Stomach (tissue), 9 donors: ENCODE results near the gene KLHDC1. TPM values are rescaled to one million over a fixed set of nuclear protein-coding genes. Genes with fewer than 3 reads are reported as not detected.
"Not testable (repeated sequence)": the region's sequence is repeated elsewhere in the genome, so short reads cannot be mapped to it uniquely, and the experiment has no call there.

Source experiments
- DNase-seq, 2 donors: peaks; one replicate each; pipeline versions ENCODE4 v3.0.0 to v3.0.0-alpha.2; 2013 to 2019
- H3K27ac ChIP-seq, 5 donors: fragments of 200-600 bp in 4 of 5; sonication (generic) in 4 of 5; one replicate each; pipeline ENCODE4 v1.5.1; 2013 to 2019; ENCODE audit warnings: mild to moderate bottlenecking in 1 of 5, moderate library complexity in 1 of 5
- H3K27me3 ChIP-seq, 3 donors: fragments of 200-600 bp; sonication (generic); one replicate each; pipeline ENCODE4 v1.5.1; 2017 to 2019; ENCODE audit warnings: mixed run types in 1 of 3
- H3K36me3 ChIP-seq, 4 donors: fragments of 200-600 bp; sonication (generic); 1 replicate in 3 of 4; 2 replicates in 1 of 4; pipeline ENCODE4 v1.5.1; 2016 to 2019
- H3K4me1 ChIP-seq, 4 donors: fragments of 200-600 bp; sonication (generic); one replicate each; pipeline ENCODE4 v1.5.1; 2016 to 2019
- H3K4me3 ChIP-seq, 4 donors: fragments of 200-600 bp; sonication (generic) in 3 of 4; one replicate each; pipeline ENCODE4 v1.5.1; 2016 to 2019; ENCODE audit warnings: mild to moderate bottlenecking in 1 of 4
- H3K9me3 ChIP-seq, 4 donors: fragments of 200-600 bp; sonication (generic); one replicate each; pipeline ENCODE4 v1.5.1; 2016 to 2019
- EP300 ChIP-seq: sonication (generic); formaldehyde crosslinking; IDR thresholded peaks from one replicate; pipeline ENCODE4 v1.6.1; 2017; ENCODE audit warnings: antibody characterized with exemption
- POLR2A ChIP-seq, 4 donors: fragments of 450-650 bp; IDR thresholded peaks; one replicate each; pipeline ENCODE4 v1.6.1; 2016; ENCODE audit warnings: antibody characterized with exemption in 4 of 4, control low read depth in 2 of 4, mild to moderate bottlenecking in 1 of 4, moderate library complexity in 1 of 4
- POLR2AphosphoS5 ChIP-seq, 3 donors: sonication (generic); formaldehyde crosslinking; IDR thresholded peaks; one replicate each; pipeline ENCODE4 v1.6.1; 2016; ENCODE audit warnings: antibody characterized with exemption in 3 of 3
- WGBS, 5 donors: extraction: QIAGEN DNeasy Blood & Tissue Kit in 3 of 5; methylation state at CpG; one replicate each; pipeline versions ENCODE4 v1.1.5 to v1.1.7; 2013 to 2018; 5-methylcytosine and 5-hydroxymethylcytosine counted together
- intact Hi-C: fragments of 100-400 bp; cut with DNase I; formaldehyde crosslinking; loops from one replicate; pipeline ENCODE4 v1.15.1; 2023; ENCODE audit warnings: low total_unique reads
- polyA plus RNA-seq, 3 donors: library from polyadenylated mRNA; stranded (reverse); fragments of 200-250 nt; gene quantifications; one replicate each; pipeline ENCODE4 v1.2.3, GENCODE V29; 2013
- total RNA-seq, 5 donors: library from RNA; depleted of rRNA; stranded (reverse); fragments of >200 nt; gene quantifications; one replicate each; pipeline versions ENCODE4 v1.1.0 to v1.2.3, GENCODE V29; 2014 to 2016
- TF ChIP-seq, protein P1 (sequence below), 7 experiments: fragments of 450-650 bp in 4 of 7; fragments of 200-600 bp in 3 of 7; sonication (generic) in 3 of 7; IDR thresholded peaks; one replicate each; pipeline ENCODE4 v1.5.1; 2016 to 2019; ENCODE audit warnings: antibody characterized with exemption in 7 of 7, control low read depth in 2 of 7, mild to moderate bottlenecking in 1 of 7
- donor health status: healthy with polysubstance abuse.
- donor health status: Bipolar disorder and iron deficiency.
- donor health status: healthy.

KLHDC1 gene
- total and polyA plus RNA-seq, 8 donors = 0.58 to 20.2 (median 2.2) TPM

DNA sequence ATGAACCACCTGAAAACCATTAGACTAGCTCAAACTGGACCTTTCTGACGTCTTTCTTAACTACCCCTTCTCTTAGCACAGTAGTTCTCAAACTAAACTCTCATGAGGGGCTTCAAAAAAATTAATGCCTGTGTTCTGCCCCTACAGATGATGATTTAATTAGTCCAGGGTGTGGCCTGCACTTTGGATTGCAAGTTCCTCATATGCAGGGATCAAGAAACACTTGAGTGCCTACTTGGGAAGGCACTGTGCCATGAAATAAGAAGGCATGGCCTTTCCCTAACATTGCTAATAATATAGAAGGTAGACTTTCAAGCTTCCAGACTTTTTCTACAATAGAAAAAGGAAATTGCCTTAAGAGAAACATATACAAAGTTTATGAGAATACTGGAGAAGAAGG is 52.3 kb downstream of the KLHDC1 start:
- peaks cover 0 to 90% (median 66%) of the 10 kb centered on the region in 4 donors for H3K36me3 ChIP-seq
- no peak overlapping the region for H3K4me3 ChIP-seq
- H3K4me1 ChIP-seq = no peaks in the 10 kb centered on the region
- H3K27me3 ChIP-seq = no peaks in the 10 kb centered on the region
- DNase-seq = no peak
- intact Hi-C loops = no loop called here
- no peak overlapping the region for H3K27ac ChIP-seq
- WGBS, 5 donors = 79 to 95% (median 88%) methylated on average over 1 of the region's 1 CpG
- no peak for TF ChIP-seq POLR2A (IDR thresholded peaks at IDR 0.05)
- no peak for TF ChIP-seq EP300
- TF ChIP-seq, protein P1, sequence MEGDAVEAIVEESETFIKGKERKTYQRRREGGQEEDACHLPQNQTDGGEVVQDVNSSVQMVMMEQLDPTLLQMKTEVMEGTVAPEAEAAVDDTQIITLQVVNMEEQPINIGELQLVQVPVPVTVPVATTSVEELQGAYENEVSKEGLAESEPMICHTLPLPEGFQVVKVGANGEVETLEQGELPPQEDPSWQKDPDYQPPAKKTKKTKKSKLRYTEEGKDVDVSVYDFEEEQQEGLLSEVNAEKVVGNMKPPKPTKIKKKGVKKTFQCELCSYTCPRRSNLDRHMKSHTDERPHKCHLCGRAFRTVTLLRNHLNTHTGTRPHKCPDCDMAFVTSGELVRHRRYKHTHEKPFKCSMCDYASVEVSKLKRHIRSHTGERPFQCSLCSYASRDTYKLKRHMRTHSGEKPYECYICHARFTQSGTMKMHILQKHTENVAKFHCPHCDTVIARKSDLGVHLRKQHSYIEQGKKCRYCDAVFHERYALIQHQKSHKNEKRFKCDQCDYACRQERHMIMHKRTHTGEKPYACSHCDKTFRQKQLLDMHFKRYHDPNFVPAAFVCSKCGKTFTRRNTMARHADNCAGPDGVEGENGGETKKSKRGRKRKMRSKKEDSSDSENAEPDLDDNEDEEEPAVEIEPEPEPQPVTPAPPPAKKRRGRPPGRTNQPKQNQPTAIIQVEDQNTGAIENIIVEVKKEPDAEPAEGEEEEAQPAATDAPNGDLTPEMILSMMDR (IDR thresholded peaks at IDR 0.05) = no peak
- no peak for TF ChIP-seq POLR2AphosphoS5 (IDR thresholded peaks at IDR 0.05)
- H3K9me3 ChIP-seq = no peaks in the 10 kb centered on the region

- H3K4me3 ChIP-seq, H3K27ac ChIP-seq, DNase-seq, H3K4me1 ChIP-seq, intact Hi-C loops, H3K27me3 ChIP-seq, H3K9me3 ChIP-seq: not testable (repeated sequence)
- H3K36me3 ChIP-seq = peaks cover 0 to 79% (median 55%) of the 10 kb centered on the region in 4 donors
These were observed 53.6 kb downstream of the KLHDC1 start for GRCh38 chr14:49746476-49746875.

- no peak overlapping the region for H3K4me3 ChIP-seq
- 69 to 82% (median 78%) methylated on average over 5 of the region's 5 CpGs for WGBS, 5 donors
- H3K36me3 ChIP-seq = peaks cover 0 to 21% (median 11%) of the 10 kb centered on the region in 4 donors
- H3K4me1 ChIP-seq = no peaks in the 10 kb centered on the region
- no peak for DNase-seq
- TF ChIP-seq EP300 (no peak), POLR2A (IDR thresholded peaks at IDR 0.05) (no peak), POLR2AphosphoS5 (IDR thresholded peaks at IDR 0.05) (no peak)
- TF ChIP-seq, protein P1 (IDR thresholded peaks at IDR 0.05) = no peak
- H3K27me3 ChIP-seq = no peaks in the 10 kb centered on the region
- H3K27ac ChIP-seq = no peak overlapping the region
- no peaks in the 10 kb centered on the region for H3K9me3 ChIP-seq
- intact Hi-C loops = no loop called here
These were observed 61.7 kb downstream of the KLHDC1 start for GRCh38 chr14:49754570-49755097.

GRCh38 chr14:49755378-49755777 is 62.5 kb downstream of the KLHDC1 start:
- no peaks in the 10 kb centered on the region for H3K4me1 ChIP-seq
- intact Hi-C loops = no loop called here
- H3K27ac ChIP-seq = no peak overlapping the region
- H3K36me3 ChIP-seq = peaks cover 0 to 15% (median 8%) of the 10 kb centered on the region in 4 donors
- WGBS, 5 donors = 55 to 76% (median 72%) methylated on average over 3 of the region's 3 CpGs
- H3K27me3 ChIP-seq = no peaks in the 10 kb centered on the region
- H3K4me3 ChIP-seq = no peak overlapping the region
- TF ChIP-seq POLR2A (IDR thresholded peaks at IDR 0.05) (no peak), POLR2AphosphoS5 (IDR thresholded peaks at IDR 0.05) (no peak), EP300 (no peak)
- TF ChIP-seq, protein P1 (IDR thresholded peaks at IDR 0.05) = no peak
- no peaks in the 10 kb centered on the region for H3K9me3 ChIP-seq
- DNase-seq = no peak

GRCh38 chr14:49761839-49762551 is 69.1 kb downstream of the KLHDC1 start:
- H3K27me3 ChIP-seq = no peaks in the 10 kb centered on the region
- intact Hi-C loops = loop anchor here (10.0 kb wide), 1 partner anchor 127 kb away; the partner anchor contains the start of gene DNAAF2
- no peak for DNase-seq

More at GRCh38 chr14:49761839-49762551, 69.1 kb downstream of the KLHDC1 start:
- no peaks in the 10 kb centered on the region for H3K9me3 ChIP-seq
- H3K36me3 ChIP-seq = no peaks in the 10 kb centered on the region
- TF ChIP-seq POLR2AphosphoS5 (IDR thresholded peaks at IDR 0.05) (no peak), EP300 (no peak), POLR2A (IDR thresholded peaks at IDR 0.05) (no peak)
- TF ChIP-seq, protein P1 (IDR thresholded peaks at IDR 0.05) = no peak
- H3K27ac ChIP-seq = no peak overlapping the region
- H3K4me3 ChIP-seq = no peak overlapping the region
- H3K4me1 ChIP-seq = peaks cover 0 to 6% (median 5%) of the 10 kb centered on the region in 4 donors
- 73 to 87% (median 83%) methylated on average over 6 of the region's 6 CpGs for WGBS, 5 donors
